ENCODE results near the gene HNRNPA1.
"Not testable (repeated sequence)": the region's sequence is repeated elsewhere in the genome, so short reads cannot be mapped to it uniquely, and the experiment has no call there.

HNRNPA1 gene

GRCh38 chr12:54300225-54300731, 19.8 kb downstream of the HNRNPA1 start:
- DNase-seq: no peak

GRCh38 chr12:54300732-54301427, 20.4 kb downstream of the HNRNPA1 start, which contains the start of gene NFE2:
Gene NFE2 (minus strand): TSS chr12:54301015. CDS start chr12:54295248, 5,767 bp downstream.
- peak in 1 of 2 donors; percentile 29 for DNase-seq

GRCh38 chr12:54301428-54302048, 21.0 kb downstream of the HNRNPA1 start:
- no peak for DNase-seq

- DNase-seq: no peak
Measured at GRCh38 chr12:54303640-54304039, 23.1 kb downstream of the HNRNPA1 start.

GRCh38 chr12:54304187-54304810, 23.8 kb downstream of the HNRNPA1 start:
- peak; percentile 39 to 88 for DNase-seq

GRCh38 chr12:54306925-54307741, 26.6 kb downstream of the HNRNPA1 start:
- peak; percentile 50 to 88 for DNase-seq

GRCh38 chr12:54311051-54311450, 30.5 kb downstream of the HNRNPA1 start:
- DNase-seq: no peak

GRCh38 chr12:54312309-54312708, 31.8 kb downstream of the HNRNPA1 start:
- DNase-seq: not testable (repeated sequence)

- no peak for DNase-seq
Measured at GRCh38 chr12:54321363-54321762, 40.8 kb downstream of the HNRNPA1 start.

GRCh38 chr12:54324617-54325441, 44.3 kb downstream of the HNRNPA1 start, which contains the start of gene COPZ1:
Gene COPZ1 (plus strand): TSS chr12:54325131. CDS start chr12:54325164, 33 bp downstream.
- DNase-seq: peak; percentile 87 to 99

GRCh38 chr12:54325442-54326109, 45.0 kb downstream of the HNRNPA1 start:
- DNase-seq: not testable (repeated sequence)

- no peak for DNase-seq
Measured at GRCh38 chr12:54328595-54329337, 48.2 kb downstream of the HNRNPA1 start.

- no peak for DNase-seq
Measured at GRCh38 chr12:54329759-54330158, 49.2 kb downstream of the HNRNPA1 start.

GRCh38 chr12:54330442-54330841, 49.9 kb downstream of the HNRNPA1 start:
- DNase-seq: no peak

GRCh38 chr12:54331461-54331860, 50.9 kb downstream of the HNRNPA1 start:
- DNase-seq: no peak

- DNase-seq: no peak
Measured at GRCh38 chr12:54333420-54334034, 53.0 kb downstream of the HNRNPA1 start.
